Trophoblast cell (in vitro differentiated cells and primary cell): Measurements from ENCODE around the gene TMEM134.
"Not testable (repeated sequence)": the region's sequence is repeated elsewhere in the genome, so short reads cannot be mapped to it uniquely, and the experiment has no call there.

Experiments
- DNase-seq, 2 donors: peaks; one replicate each; pipeline ENCODE4 v3.0.0-alpha.2; 2016
- H2AFZ ChIP-seq: 2 replicates; pipeline ENCODE4 v1.6.1; 2013; ENCODE audit warnings: low read length, moderate library complexity, mild to moderate bottlenecking; ENCODE audit not compliant: insufficient read depth, poor library complexity
- H2AK5ac ChIP-seq: 2 replicates; pipeline ENCODE4 v1.6.1; 2013; ENCODE audit warnings: mild to moderate bottlenecking, low read length
- H2BK120ac ChIP-seq: 2 replicates; pipeline ENCODE4 v1.6.1; 2013; ENCODE audit warnings: low read length, mild to moderate bottlenecking, moderate library complexity; ENCODE audit not compliant: insufficient read depth, poor library complexity
- H2BK12ac ChIP-seq: 2 replicates; pipeline ENCODE4 v1.6.1; 2013; ENCODE audit warnings: mild to moderate bottlenecking, low read length, moderate library complexity
- H2BK5ac ChIP-seq: 2 replicates; pipeline ENCODE4 v1.6.1; 2013; ENCODE audit warnings: low read length, low read depth, moderate library complexity, mild to moderate bottlenecking; ENCODE audit not compliant: poor library complexity
- H3K14ac ChIP-seq: 2 replicates; pipeline ENCODE4 v1.6.1; 2013; ENCODE audit warnings: mild to moderate bottlenecking, low read length
- H3K18ac ChIP-seq: 2 replicates; pipeline ENCODE4 v1.6.1; 2013; ENCODE audit warnings: mild to moderate bottlenecking, low read length
- H3K23ac ChIP-seq: 2 replicates; pipeline ENCODE4 v1.6.1; 2013; ENCODE audit warnings: low read length
- H3K27ac ChIP-seq: 2 replicates; pipeline ENCODE4 v1.5.1; 2013; ENCODE audit warnings: low read depth, mild to moderate bottlenecking, inconsistent platforms, low read length, moderate library complexity
- H3K27me3 ChIP-seq: 2 replicates; pipeline ENCODE4 v1.6.1; 2013; ENCODE audit warnings: inconsistent platforms, mild to moderate bottlenecking, low read length, moderate library complexity; ENCODE audit not compliant: insufficient read depth
- H3K36me3 ChIP-seq, 2 experiments: 1 replicate in 1 of 2; 2 replicates in 1 of 2; pipeline ENCODE4 v1.6.1; 2013; ENCODE audit warnings: low read length in 2 of 2, mild to moderate bottlenecking in 2 of 2, moderate library complexity in 1 of 2; ENCODE audit not compliant: insufficient read depth in 2 of 2, control insufficient read depth in 1 of 2
- H3K4ac ChIP-seq: 2 replicates; pipeline ENCODE4 v1.6.1; 2013; ENCODE audit warnings: low read depth, mild to moderate bottlenecking, low read length, moderate library complexity
- H3K4me1 ChIP-seq, 2 experiments: 1 replicate in 1 of 2; 2 replicates in 1 of 2; pipeline ENCODE4 v1.6.1; 2013; ENCODE audit warnings: low read length in 2 of 2, mild to moderate bottlenecking in 2 of 2, moderate library complexity in 1 of 2; ENCODE audit not compliant: insufficient read depth in 2 of 2, control insufficient read depth in 1 of 2
- H3K4me2 ChIP-seq: 2 replicates; pipeline ENCODE4 v1.6.1; 2013; ENCODE audit warnings: inconsistent platforms, mild to moderate bottlenecking, low read length, moderate library complexity
- H3K4me3 ChIP-seq: 2 replicates; pipeline ENCODE4 v1.5.1; 2013; ENCODE audit warnings: mild to moderate bottlenecking, low read depth, low read length, inconsistent platforms
- H3K79me1 ChIP-seq: one replicate; pipeline ENCODE4 v1.6.1; 2013; ENCODE audit warnings: low read length
- H3K79me2 ChIP-seq: 2 replicates; pipeline ENCODE4 v1.6.1; 2013; ENCODE audit warnings: low read length, mild to moderate bottlenecking; ENCODE audit not compliant: control insufficient read depth, insufficient read depth, poor library complexity
- H3K9ac ChIP-seq: 2 replicates; pipeline ENCODE4 v1.6.1; 2013; ENCODE audit warnings: mild to moderate bottlenecking, low read length
- H3K9me3 ChIP-seq: 2 replicates; pipeline ENCODE4 v1.6.1; 2013; ENCODE audit warnings: low read depth, mild to moderate bottlenecking, control low read depth, inconsistent platforms, low read length; ENCODE audit not compliant: insufficient read depth
- H4K12ac ChIP-seq: 2 replicates; pipeline ENCODE4 v1.6.1; 2013; ENCODE audit warnings: low read depth, mild to moderate bottlenecking, low read length, moderate library complexity
- H4K8ac ChIP-seq: 2 replicates; pipeline ENCODE4 v1.6.1; 2013; ENCODE audit warnings: low read depth, mild to moderate bottlenecking, low read length, moderate library complexity
- H4K91ac ChIP-seq: one replicate; pipeline ENCODE4 v1.6.1; 2013; ENCODE audit warnings: low read depth, mild to moderate bottlenecking, low read length, moderate library complexity
- WGBS: extraction: QIAGEN DNeasy Blood & Tissue Kit; methylation state at CpG from one replicate; pipeline ENCODE4 v1.1.7; 2013; ENCODE audit warnings: missing lambda C conversion rate; ENCODE audit not compliant: insufficient read length, insufficient coverage; ENCODE audit errors: extremely low coverage; 5-methylcytosine and 5-hydroxymethylcytosine counted together

Gene TMEM134

GRCh38 chr11:67427364-67427859, 41.6 kb downstream of the TMEM134 start:
- not testable (repeated sequence) for H3K79me1 ChIP-seq, DNase-seq, H3K4ac ChIP-seq, H3K18ac ChIP-seq, H2BK5ac ChIP-seq, H3K27me3 ChIP-seq, H3K79me2 ChIP-seq, H3K9ac ChIP-seq, H3K27ac ChIP-seq, H2BK120ac ChIP-seq, H4K91ac ChIP-seq, H2AK5ac ChIP-seq, H2BK12ac ChIP-seq, H3K4me3 ChIP-seq, H3K23ac ChIP-seq, H4K12ac ChIP-seq, H3K9me3 ChIP-seq
- peak overlapping the region; percentile 61 for H3K14ac ChIP-seq
- peak overlapping the region; percentile 83 for H3K4me2 ChIP-seq
- WGBS = no CpG with 5 or more reads among the region's 19 CpGs
- peaks cover 22 to 26% of the 10 kb centered on the region in 2 experiments for H3K36me3 ChIP-seq
- peak overlapping the region; percentile 85 for H2AFZ ChIP-seq
- peaks cover 4 to 14% of the 10 kb centered on the region in 2 experiments for H3K4me1 ChIP-seq
- peak overlapping the region; percentile 83 for H4K8ac ChIP-seq

- no CpG with 5 or more reads among the region's 34 CpGs for WGBS
- Histone ChIP-seq H3K9me3 (peaks cover 2% of the 10 kb centered on the region), H3K4ac (no peak overlapping the region), H2BK120ac (no peak overlapping the region), H3K4me3 (no peak overlapping the region), H3K79me1 (peaks cover 10% of the 10 kb centered on the region), H2BK12ac (no peak overlapping the region), H3K14ac (no peak overlapping the region), H3K23ac (no peak overlapping the region), H3K36me3 (no peaks in the 10 kb centered on the region), H3K4me2 (no peak overlapping the region), H4K12ac (no peak overlapping the region), H2AFZ (no peak overlapping the region), H3K79me2 (peaks cover 7% of the 10 kb centered on the region), H3K9ac (no peak overlapping the region), H2BK5ac (no peak overlapping the region), H4K8ac (no peak overlapping the region), H3K27ac (no peak overlapping the region), H3K4me1 (peaks cover 12 to 16% of the 10 kb centered on the region in 2 experiments), H4K91ac (no peak overlapping the region), H3K18ac (no peak overlapping the region), H3K27me3 (no peaks in the 10 kb centered on the region), H2AK5ac (no peak overlapping the region)
- DNase-seq = no peak
These were observed 45.0 kb downstream of the TMEM134 start for GRCh38 chr11:67423891-67424613.

- peaks cover 12 to 15% of the 10 kb centered on the region in 2 experiments for H3K4me1 ChIP-seq
- no CpG with 5 or more reads among the region's 13 CpGs for WGBS
- no peak overlapping the region for H3K27ac ChIP-seq
- H2BK120ac ChIP-seq = no peak overlapping the region
- H3K9ac ChIP-seq = no peak overlapping the region
- no peak overlapping the region for H2BK12ac ChIP-seq
- H4K12ac ChIP-seq = no peak overlapping the region
- no peak overlapping the region for H2AK5ac ChIP-seq
- H3K36me3 ChIP-seq = no peaks in the 10 kb centered on the region
- no peak overlapping the region for H3K4ac ChIP-seq
- H3K4me2 ChIP-seq = no peak overlapping the region
- no peak overlapping the region for H4K91ac ChIP-seq
- H3K27me3 ChIP-seq = no peaks in the 10 kb centered on the region
- H2BK5ac ChIP-seq = no peak overlapping the region
- no peak overlapping the region for H2AFZ ChIP-seq
- no peak overlapping the region for H3K18ac ChIP-seq
- no peak overlapping the region for H4K8ac ChIP-seq
- H3K4me3 ChIP-seq = no peak overlapping the region
- no peak overlapping the region for H3K14ac ChIP-seq
- peaks cover 3% of the 10 kb centered on the region for H3K79me2 ChIP-seq
- H3K79me1 ChIP-seq = peaks cover 6% of the 10 kb centered on the region
- no peak overlapping the region for H3K23ac ChIP-seq
- peaks cover 2% of the 10 kb centered on the region for H3K9me3 ChIP-seq
- DNase-seq = no peak
These were observed 45.6 kb downstream of the TMEM134 start for GRCh38 chr11:67423466-67423865.

GRCh38 chr11:67422891-67423290, 46.2 kb downstream of the TMEM134 start:
- peaks cover 3% of the 10 kb centered on the region for H3K79me1 ChIP-seq
- no CpG with 5 or more reads among the region's 6 CpGs for WGBS
- no peak overlapping the region for H3K27ac ChIP-seq
- no peak overlapping the region for H2BK5ac ChIP-seq
- no peak overlapping the region for H3K23ac ChIP-seq
- no peak overlapping the region for H3K4me3 ChIP-seq
- H4K8ac ChIP-seq = no peak overlapping the region
- H3K27me3 ChIP-seq = no peaks in the 10 kb centered on the region
- no peak overlapping the region for H4K12ac ChIP-seq
- peaks cover 2% of the 10 kb centered on the region for H3K79me2 ChIP-seq
- H2AK5ac ChIP-seq = no peak overlapping the region
- no peak overlapping the region for H3K4me2 ChIP-seq
- peak in 1 of 2 donors; percentile 41 for DNase-seq
- H3K4ac ChIP-seq = no peak overlapping the region
- H3K14ac ChIP-seq = no peak overlapping the region
- H3K4me1 ChIP-seq = peaks cover 12 to 15% of the 10 kb centered on the region in 2 experiments
- no peak overlapping the region for H2BK12ac ChIP-seq
- H2AFZ ChIP-seq = no peak overlapping the region
- H3K9me3 ChIP-seq = peaks cover 2% of the 10 kb centered on the region
- no peak overlapping the region for H3K18ac ChIP-seq
- H3K36me3 ChIP-seq = no peaks in the 10 kb centered on the region
- no peak overlapping the region for H3K9ac ChIP-seq
- H4K91ac ChIP-seq = no peak overlapping the region
- H2BK120ac ChIP-seq = no peak overlapping the region
